ENCODE measurements around the gene IL12A.

The IL12A gene

GRCh38 chr3:159989973-159990846, 1.6 kb downstream of the IL12A start:
- no peak for DNase-seq

GRCh38 chr3:159991591-159991990, 3.0 kb downstream of the IL12A start:
- no peak for DNase-seq

- no peak for DNase-seq
These were observed 4.0 kb downstream of the IL12A start for GRCh38 chr3:159992589-159992988.

- DNase-seq = no peak
These were observed 5.5 kb downstream of the IL12A start for GRCh38 chr3:159994182-159994581.

GRCh38 chr3:159995091-159995490, 6.5 kb downstream of the IL12A start:
- no peak for DNase-seq

GRCh38 chr3:159996018-159996417, 7.4 kb downstream of the IL12A start:
- no peak for DNase-seq

GRCh38 chr3:159996959-159997358, 8.3 kb downstream of the IL12A start:
- DNase-seq = no peak

GRCh38 chr3:160001148-160001760, 12.6 kb downstream of the IL12A start:
- no peak for DNase-seq

GRCh38 chr3:160001850-160002623, 13.4 kb downstream of the IL12A start:
- no peak for DNase-seq

GRCh38 chr3:160003520-160004128, 15.0 kb downstream of the IL12A start:
- DNase-seq = peak; percentile 63 to 84 (median 72)

- peak in 2 of 4 experiments; percentile 40 to 41 for DNase-seq
These were observed 16.4 kb downstream of the IL12A start for GRCh38 chr3:160005004-160005403.

- DNase-seq = peak; percentile 59 to 75 (median 73)
These were observed 17.9 kb downstream of the IL12A start for GRCh38 chr3:160006282-160007163.

- DNase-seq = no peak
These were observed 20.3 kb downstream of the IL12A start for GRCh38 chr3:160008961-160009360.

GRCh38 chr3:160009525-160009924, 20.9 kb downstream of the IL12A start:
- no peak for DNase-seq

GRCh38 chr3:160010578-160010977, 21.9 kb downstream of the IL12A start:
- DNase-seq = no peak

- DNase-seq = peak; percentile 26 to 64 (median 42)
These were observed 23.5 kb downstream of the IL12A start for GRCh38 chr3:160012108-160012507.

GRCh38 chr3:160016972-160017371, 28.3 kb downstream of the IL12A start:
- no peak for DNase-seq

GRCh38 chr3:160018959-160019358, 30.3 kb downstream of the IL12A start:
- DNase-seq = no peak

- DNase-seq = no peak
These were observed 31.5 kb downstream of the IL12A start for GRCh38 chr3:160020057-160020711.

- no peak for DNase-seq
These were observed 33.4 kb downstream of the IL12A start for GRCh38 chr3:160022068-160022467.

- DNase-seq = peak in 1 of 4 experiments; percentile 30
These were observed 34.8 kb downstream of the IL12A start for GRCh38 chr3:160023476-160023875.
